GM18858 (cell line): ENCODE data around the gene TTC7B.

Experiments
- ATAC-seq: cut with Tn5 transposase; IDR thresholded peaks from one replicate; pipeline ENCODE4 v1.9.1; 2021; ENCODE audit not compliant: unreplicated experiment

The TTC7B gene

DNA sequence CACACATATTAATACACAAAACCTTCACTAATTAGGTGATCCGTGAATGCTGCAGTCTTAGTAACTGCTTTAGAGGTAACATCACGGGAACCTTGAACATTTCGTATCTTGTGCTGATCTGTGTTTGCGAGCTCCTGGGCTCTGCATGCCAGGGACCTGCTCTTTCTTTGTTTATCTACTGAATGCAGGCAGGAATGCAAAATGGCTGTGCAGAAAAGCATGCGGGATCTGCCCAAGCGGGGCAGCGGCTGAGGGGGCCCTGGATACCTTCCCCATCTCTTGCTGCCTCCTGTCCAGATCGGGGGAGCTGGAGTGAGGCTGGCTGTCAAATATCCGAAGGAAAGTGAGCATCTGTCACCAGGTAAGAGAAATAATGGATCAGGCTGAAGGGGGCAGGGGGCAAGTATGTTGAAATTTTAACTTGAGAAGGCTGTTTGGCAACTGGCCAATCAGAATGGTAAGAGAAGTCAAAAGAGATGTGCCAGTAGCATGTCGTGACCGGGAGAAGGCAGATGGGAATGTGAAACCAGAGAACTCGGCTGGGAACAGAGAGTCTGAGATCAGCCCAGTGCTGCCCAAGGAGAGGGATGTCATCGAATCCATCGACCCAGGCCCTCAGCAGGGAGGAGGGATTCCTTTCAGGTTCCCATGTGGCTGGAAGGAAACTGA, 191.4 kb downstream of the TTC7B start:
- no peak for ATAC-seq

DNA sequence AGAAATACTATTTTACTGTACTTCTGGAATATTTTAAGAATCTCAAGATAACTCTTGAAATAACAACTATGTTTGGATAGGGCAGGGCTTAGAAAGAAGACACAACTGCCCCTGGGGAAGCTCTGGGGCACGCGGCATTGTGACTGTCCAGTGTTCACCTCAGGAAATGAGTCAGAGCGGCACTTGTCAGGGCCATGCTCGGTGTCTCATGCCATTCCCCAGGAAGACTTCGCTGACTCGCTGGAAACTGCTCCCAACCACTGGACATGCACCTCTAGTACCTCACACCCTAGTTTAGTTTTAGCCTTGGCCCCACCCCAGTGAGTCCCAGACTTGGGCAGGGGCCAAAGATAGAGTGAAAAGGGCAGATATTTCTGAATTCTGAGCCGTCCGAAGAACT, 192.0 kb downstream of the TTC7B start:
- ATAC-seq = no peak

DNA sequence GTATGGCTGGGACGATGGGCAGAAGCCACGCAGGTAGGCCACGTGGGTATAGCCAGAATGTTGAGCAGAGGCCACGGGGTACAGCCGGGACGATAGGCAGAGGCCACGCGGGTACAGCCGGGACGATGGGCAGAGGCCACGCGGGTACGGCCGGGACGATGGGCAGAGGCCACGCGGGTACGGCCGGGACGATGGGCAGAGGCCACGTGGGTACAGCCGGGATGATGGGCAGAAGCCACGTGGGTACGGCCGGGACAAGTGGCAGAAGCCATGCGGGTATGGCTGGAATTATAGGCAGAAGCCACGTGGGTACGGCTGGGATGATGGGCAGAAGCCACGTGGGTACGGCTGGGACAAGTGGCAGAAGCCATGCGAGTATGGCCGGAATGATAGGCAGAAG, 195.0 kb downstream of the TTC7B start:
- ATAC-seq = no peak

DNA sequence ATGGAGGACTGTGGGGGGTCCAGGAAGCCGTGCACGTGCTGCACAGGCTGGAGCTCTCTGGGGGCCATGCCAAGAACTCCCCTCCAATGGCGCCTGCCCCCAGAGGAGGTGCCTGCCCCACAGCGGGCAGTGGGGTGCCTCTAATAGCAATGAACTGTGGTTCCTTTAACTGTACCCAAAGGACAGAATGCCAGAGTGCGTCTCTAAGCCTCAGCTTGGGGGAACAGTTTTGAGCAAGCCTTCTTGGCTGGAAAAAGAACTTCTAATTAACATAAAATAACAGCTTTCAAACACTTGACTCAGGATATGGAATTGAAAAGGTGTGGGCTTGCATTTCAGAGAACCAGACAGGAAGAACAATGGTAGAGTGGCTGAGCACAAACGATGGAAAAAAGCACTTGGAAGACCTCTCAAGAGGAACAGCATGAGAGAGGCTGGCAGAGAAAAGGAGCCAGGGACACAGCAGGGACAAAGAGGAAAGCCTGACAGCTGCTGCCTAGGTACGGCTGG, 195.6 kb downstream of the TTC7B start:
- ATAC-seq = no peak

DNA sequence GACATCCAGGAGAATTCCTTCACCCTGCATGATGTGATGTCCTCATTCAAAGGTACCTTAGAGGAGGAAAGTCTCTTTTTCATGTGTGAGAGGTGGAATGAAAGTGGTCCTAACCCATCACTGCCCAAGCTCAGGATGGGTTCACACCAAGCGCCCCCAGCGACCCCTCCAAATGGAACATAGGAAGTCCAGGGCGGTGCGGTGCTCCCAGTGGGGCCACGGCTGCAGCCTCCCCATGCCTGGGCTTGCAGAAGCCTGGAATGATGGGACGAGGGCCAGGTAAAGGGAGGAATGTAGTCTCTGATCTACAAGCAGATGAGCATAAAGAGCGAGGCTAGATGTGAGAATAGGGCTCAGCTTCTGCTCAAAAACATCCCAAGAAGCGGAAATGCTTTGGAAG, 196.3 kb downstream of the TTC7B start:
- ATAC-seq = no peak

DNA sequence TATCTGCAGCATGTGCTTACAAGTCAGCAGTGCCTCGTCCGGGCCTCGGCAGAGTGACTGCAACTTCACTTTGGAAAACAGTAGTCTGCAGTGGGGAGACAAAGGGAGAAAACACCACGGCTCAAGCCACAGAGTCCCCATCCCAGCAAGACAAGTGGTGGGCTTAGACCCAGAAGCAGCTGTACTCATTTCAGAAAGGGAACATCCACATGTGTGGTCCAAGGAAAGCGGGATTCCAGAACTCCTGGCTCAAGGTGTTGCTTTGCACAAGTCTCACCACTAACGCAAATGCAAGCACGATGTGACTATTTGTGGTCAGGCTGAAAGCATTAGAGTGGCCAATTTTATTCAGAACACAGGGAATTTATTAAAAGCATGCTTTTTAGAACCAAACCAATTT, 198.3 kb downstream of the TTC7B start:
- no peak for ATAC-seq

DNA sequence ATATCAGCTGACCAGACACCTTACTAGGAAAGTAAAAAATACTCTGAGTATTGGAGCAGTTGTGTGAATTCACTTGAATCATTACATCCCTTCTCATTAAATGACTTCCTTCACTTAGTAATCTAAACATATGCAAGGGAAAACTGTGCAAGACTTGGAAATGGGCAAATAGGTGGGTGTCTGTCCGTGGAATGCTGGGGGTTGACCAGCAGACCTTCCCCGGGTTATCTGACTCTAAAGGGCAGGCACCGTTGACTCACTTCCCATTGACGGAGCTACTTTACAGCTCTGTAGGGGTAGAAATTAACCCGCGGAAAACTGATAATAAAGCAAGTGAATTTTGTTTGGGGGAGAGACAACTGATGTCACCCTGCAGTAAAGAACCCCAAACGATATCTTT, 199.3 kb downstream of the TTC7B start:
- no peak for ATAC-seq

DNA sequence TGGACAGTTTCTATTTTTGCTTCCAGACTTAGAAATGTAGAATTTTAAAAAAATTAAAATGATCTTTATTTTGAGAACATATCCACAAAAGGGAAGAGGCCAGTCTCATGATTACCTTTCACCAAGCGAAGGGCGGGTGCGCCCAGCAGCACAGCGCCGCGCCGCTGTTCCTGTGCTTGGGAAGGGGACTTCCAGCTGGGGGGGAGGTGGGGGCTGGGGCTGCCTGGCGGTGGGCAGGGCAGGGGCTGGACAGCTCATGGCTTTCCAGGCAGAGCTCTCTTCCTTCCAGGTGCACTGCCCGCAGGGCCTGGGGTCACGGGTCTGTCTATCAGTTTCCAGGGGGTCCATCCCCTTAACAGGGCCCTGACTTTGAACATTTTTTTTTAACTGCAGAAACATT, 199.9 kb downstream of the TTC7B start:
- no peak for ATAC-seq

DNA sequence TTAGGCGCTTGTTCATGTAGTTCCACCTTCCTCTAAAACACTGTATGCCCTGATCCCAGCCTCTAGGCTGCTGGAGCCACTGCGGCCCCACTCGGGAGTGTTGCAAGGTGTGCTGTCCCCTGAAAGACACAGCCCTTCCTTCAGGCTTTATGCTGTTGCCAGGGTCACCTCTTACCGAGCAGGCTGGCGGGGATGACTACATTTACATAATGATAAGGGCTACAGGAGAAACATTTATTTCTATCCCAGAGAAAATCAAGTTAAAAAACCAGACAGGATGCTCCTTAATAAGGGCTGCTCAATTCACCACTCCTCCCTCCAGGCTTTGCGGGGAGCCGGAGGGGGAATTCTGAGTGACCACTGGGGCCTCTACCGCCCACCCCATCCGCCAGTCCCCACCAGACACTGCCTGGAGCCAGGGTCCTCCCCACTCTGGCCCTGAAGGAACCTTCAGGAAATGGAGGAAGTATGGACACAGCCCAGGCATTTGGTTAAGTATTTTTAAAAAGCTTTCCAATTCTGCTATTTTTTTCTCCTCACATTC, 200.6 kb downstream of the TTC7B start:
- no peak for ATAC-seq

DNA sequence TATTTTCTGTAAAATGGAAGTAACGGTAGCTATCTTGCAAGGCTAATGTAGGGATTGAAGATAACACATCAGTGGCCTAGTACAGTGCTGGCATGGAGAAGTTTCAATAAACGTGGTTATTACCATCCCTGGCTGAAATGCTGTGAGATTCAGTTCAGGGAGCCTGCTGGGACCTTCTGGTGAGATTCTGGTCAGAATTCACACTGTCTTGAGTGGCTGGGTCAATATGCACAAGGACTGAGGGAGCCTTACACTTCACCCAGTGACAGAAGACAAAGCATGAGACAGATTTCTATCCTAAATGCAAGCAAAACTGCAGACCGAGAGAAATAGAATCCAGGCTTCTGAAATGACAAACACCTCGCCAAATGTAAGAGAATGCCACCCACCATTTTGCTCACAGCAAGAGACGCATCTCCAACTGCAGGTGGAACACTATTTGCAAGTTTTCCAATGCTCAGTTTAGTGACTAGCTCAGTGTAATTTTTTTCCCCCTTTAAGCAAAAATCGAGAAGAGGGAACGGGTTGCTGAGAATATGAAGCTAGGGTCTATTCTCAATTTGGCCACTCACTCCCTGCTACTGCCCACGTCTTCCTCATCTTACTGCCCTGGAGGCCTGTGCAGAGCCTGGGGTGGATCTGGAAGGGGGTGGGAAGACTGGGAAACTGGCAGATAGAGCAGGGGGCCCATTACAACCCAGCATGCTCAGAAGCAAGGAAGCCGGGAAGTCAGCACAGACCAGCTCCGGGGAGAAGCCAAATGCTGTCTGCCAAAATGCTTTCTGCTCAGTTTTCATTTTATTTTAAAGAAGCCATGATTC, 201.3 kb downstream of the TTC7B start:
- no peak for ATAC-seq

DNA sequence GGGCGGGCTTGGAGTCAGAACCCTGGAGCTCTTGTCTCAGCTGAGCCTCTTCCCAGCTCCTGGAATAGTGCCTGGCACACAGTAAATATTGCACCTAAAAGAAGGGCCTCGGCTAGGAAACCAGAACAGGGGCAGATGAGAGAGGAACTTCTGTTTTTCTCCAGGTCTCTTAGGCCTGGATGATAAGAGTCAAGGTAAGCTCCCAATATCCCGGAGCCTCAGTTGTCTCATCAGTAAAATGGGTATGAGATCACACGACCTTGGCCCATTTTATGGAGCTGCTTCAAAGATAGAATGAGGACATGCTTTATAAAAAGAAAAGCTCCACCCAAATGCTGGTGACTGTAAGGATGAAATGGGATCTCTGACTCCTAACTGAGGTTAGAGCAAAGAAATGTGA, 202.2 kb downstream of the TTC7B start:
- no peak for ATAC-seq

DNA sequence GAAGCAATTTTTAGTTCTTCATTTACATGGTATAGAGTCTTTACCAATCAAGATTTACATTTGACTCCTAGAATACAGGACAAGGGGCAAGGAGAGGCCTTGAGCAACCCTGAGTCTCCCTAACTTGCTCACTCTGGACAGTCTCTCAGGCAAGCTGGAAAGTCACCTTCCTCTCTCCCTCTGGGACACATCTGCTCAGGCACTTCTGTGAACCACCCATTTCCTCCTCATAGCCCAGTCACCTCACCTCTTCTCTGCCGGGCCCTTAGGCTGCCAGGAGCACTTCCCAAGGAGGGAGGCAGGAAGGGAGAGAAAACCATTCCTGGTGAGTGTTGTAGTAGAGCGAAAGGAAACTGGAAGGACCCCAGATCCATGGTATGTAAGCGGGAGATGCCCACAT, 202.8 kb downstream of the TTC7B start:
- ATAC-seq = no peak

DNA sequence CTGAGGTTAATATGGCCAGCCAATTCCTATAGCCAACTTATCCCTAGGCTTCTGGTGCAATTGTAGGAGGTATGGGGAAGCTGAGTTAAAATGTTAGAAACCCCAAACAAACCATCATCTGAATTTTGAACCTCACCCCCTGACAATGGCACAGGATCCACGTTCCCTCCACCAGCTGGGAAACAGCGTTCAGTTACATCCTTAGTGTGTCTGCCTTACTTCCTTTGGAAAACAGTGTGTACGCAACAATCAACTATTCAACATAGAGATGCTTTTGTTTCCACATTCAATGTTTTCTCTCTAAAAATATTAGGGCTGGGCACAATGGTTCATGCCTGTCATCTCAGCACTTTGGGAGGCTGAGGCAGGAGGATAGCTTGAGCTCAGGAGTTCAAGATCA, 203.4 kb downstream of the TTC7B start:
- ATAC-seq = no peak

DNA sequence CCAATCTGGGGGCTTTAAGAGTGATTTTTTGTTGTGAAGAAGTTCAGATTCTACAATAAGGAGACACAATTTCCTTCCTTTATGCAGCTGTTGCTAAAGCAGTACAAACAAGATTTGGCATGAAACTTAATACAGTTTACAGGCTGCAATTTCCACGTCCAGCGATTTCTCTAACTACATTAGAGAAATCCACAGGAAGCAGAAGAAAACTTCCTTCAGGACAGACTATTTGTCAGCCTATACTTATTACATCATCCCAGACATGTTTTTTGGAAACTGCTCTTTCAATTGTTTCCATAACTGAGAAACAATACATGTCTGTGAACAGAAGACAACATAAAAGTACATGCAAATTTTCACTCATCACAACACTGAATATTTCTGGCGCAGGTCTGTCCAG, 204.3 kb downstream of the TTC7B start:
- no peak for ATAC-seq

DNA sequence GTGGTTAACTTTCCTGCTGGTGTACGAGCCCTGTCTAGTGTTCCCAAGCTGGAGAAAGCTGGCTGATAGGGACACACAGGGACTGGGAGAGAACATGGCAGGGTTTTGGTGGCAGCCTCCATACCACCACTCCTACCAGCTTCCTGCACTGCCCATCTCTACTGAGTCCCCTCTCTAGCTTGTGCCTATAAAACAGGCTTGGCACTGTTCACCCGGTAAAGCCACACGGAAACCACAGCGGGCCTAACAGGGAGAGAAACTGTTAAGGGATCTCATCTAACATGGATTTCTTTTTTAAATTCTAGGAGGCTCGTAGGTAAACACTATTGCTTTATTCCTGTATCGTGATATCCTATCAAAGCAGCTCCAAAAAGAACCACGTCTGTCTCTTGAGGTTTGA, 204.7 kb downstream of the TTC7B start:
- ATAC-seq = no peak

DNA sequence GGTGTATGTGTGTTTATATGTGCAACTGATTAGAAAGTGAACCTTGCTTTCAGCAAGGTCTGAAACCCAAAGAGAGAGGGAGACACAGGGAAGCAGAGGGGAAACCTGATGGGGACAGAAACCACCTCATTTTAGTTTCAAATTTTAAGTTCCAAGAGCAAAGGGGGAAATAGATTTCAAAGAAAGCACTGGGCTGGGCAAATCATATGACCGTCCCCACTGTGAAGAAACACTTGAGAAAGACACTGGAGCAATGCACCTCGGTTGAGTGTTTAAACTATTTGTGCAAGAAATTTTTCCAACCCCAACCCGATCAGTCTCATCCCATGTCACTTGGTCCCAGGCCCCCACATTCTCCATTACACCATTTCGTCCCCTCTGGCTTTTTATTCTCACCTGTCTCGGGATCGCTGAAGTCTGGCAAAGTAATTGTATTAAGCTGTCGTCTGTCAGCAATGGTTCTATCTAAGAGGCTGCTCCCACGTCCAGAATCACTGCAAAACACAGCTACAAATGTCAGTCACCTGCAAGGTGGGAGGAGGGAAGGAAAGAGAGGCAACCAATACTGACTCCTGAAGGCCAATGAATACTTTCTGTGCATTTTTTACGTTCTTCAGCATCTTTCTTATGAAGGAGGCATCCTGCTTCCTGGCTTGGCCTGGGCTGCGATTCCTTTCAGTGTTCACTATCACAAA, 205.7 kb downstream of the TTC7B start:
- no peak for ATAC-seq

DNA sequence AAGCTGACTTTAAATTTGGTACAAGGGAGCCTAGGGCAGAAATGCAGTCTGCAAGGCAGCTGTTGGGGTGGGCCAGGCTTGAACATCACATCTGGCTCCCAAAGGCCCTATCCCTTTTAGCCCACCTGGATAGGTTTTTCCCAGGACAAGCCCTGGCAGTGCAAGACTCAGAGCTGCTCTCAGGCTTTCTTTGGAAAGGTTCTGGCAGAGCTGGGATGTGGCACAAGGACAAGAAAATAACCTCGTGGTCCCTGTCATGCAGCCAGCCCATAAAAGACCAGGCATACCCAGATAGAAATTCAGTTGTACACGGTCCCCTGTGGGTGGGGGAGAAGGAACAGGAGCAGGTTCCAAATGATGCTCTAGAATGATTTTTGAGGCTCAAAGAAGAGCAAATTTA, 206.9 kb downstream of the TTC7B start:
- ATAC-seq = no peak

DNA sequence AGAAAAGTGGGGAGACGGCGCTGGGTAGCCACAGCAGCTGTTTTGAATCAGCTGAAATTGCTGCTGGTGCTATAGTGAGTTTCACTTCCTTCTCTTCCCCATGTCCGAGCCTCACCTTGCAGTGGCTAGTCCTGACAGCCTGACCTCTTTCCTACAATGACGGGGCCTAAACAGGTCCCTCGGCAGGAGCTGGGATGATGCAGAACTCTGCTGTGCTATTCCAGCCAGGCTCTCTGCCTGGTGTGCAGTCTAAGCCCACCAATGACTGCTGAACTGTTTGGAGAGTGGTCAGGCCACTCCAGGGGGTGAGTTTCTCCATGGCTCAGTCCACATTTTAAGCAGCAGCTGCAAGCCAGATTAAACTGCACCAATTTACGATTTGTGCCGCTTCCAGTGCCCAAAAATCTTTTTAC, 207.3 kb downstream of the TTC7B start:
- ATAC-seq = no peak

DNA sequence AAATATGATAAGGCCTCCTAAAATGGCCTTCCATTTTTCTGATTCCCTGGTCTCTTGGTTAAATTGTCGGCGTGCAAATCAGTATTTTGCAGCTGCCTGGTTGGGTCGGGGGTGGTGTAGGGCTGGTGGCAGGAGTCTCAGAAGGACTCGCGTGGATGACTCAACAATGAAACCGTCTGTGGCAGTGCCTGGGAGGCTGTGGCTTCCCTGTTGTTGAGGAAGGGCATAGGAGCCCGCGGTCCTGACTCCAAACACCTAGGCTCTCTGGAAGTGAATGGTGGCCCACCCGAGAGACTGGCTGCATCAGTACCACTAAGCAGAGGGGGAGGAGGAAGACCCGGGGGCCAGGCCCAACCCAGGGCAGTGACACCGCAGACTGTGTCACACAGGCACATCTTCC, 207.9 kb downstream of the TTC7B start:
- ATAC-seq = no peak

DNA sequence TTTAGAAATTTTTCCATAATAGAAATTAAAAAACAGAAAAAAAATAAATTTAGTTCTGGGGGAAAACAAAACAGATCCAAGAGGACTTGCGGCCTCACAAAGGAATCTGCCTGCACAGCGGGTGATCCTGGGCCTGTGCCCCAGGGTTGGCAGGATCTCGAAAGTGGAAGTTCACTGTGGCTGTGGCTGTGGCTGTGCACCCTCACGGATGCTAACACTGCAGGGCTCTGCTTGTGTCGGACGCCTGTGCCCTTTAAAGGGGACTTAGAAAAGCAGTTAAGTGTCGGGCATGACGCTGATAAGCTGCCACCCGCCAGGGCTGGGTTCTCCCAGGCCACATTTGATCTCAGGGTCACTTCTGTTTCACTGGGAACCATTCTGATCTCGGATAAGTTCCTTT, 209.1 kb downstream of the TTC7B start:
- no peak for ATAC-seq

DNA sequence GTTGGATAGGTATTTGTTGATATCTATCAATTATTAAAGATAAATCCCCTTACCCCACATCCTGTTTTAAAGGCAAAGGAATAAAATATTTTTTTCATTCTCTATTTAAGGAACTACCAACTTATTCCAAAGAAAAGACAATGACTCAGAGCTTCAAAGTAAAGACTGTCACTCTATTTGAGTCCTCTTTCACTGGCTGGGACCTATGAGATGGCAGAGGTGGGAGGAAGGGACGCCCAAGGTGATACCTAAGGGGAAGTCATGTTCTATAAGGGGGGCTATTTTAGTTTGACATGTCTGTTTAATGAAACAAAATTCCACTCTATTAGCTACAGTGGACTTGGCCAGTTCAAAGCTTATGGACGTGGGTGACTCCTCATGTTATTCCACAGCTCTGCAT, 209.8 kb downstream of the TTC7B start:
- no peak for ATAC-seq

DNA sequence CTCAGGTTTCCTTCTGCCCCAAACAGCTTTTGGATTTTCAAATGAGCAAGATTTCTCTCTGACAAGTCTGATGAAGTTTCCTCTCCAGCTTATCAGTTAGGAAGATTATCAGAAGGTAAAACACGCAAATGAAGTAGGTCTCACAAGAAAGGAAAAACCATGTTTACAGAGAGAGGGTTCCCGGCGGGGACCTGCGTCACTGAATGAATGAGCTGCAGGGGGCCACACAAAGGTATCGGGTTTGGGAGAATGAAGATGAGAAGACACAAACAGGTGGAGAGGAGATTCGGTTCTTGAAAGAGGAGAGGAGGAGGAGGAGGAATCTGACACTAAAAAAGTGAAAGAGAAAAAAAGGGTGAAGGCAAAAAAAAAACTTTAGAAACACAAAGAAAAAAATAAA, 210.8 kb downstream of the TTC7B start:
- no peak for ATAC-seq
